Choroid plexus epithelial cell (primary cell): ENCODE results near the gene TST.

Experiments
- DNase-seq: peaks from one replicate; pipeline ENCODE4 v3.0.0-alpha.2; 2010; ENCODE audit warnings: low read depth
- H3K4me3 ChIP-seq: 2 replicates; pipeline ENCODE4 v1.5.1; 2011; ENCODE audit warnings: low read depth, mild to moderate bottlenecking, control low read depth, low read length, moderate library complexity
- CTCF ChIP-seq: conservative IDR thresholded peaks from 2 replicates; pipeline ENCODE4 v1.5.1; 2011; ENCODE audit warnings: low read depth, mild to moderate bottlenecking, control low read depth, inconsistent platforms, low read length, moderate library complexity

TST gene

GRCh38 chr22:37030560-37031281 is 11.5 kb upstream of the TST start:
- H3K4me3 ChIP-seq: no peak overlapping the region
- TF ChIP-seq CTCF: no peak
- DNase-seq: no peak

GRCh38 chr22:37028692-37029674 is 9.7 kb upstream of the TST start:
- no peak for TF ChIP-seq CTCF

GRCh38 chr22:37027556-37027955 is 8.3 kb upstream of the TST start:
- H3K4me3 ChIP-seq: no peak overlapping the region
- no peak for DNase-seq
- TF ChIP-seq CTCF: no peak

More at GRCh38 chr22:37028692-37029674, 9.7 kb upstream of the TST start:
- no peak overlapping the region for H3K4me3 ChIP-seq
- DNase-seq: no peak

- H3K4me3 ChIP-seq: no peak overlapping the region
- DNase-seq: no peak
- no peak for TF ChIP-seq CTCF
Observed at GRCh38 chr22:37026325-37026724, 7.1 kb upstream of the TST start.

GRCh38 chr22:37025500-37026070 is 6.3 kb upstream of the TST start:
- H3K4me3 ChIP-seq: no peak overlapping the region
- DNase-seq: no peak
- no peak for TF ChIP-seq CTCF

GRCh38 chr22:37024339-37025157 is 5.3 kb upstream of the TST start:
- H3K4me3 ChIP-seq: no peak overlapping the region
- DNase-seq: no peak
- no peak for TF ChIP-seq CTCF
